Measurements from ENCODE around the gene TMCC2. TPM values are rescaled to one million over a fixed set of nuclear protein-coding genes. Genes with fewer than 3 reads are reported as not detected.
A peak's percentile ranks its signal among the peaks of the same experiment; 100 is the strongest.

Gene TMCC2
- total RNA-seq, 1 donor from 2014 or later = 0.53 TPM

DNA sequence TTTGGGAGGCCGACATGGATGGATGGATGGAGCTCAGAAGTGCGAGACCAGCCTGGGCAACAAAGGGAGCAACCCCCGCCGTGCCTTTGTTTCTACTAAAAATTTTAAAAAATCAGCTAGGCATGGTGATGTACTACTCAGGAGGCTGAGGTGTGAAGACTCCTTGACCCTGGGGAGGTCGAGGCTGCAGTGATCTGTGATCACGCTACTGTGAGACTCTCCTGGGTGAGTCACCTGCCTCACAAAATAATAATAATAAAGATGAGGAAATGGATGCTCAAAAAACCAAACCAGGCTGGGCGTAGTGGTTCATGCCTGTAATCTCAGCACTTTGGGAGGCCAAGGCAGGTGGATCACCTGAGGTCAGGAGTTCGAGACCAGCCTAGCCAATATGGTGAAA is 35.5 kb upstream of the TMCC2 start:
- Histone ChIP-seq H3K27me3 (ENCODE audit: control insufficient read depth, insufficient read depth, low read length) (no peaks in the 10 kb centered on the region), H3K4me3 (ENCODE audit: low read depth, low read length) (no peak overlapping the region), H3K36me3 (ENCODE audit: control insufficient read depth, insufficient read depth, low read length) (peaks cover 2% of the 10 kb centered on the region)
- DNase-seq (ENCODE audit: low read depth) = no peak
- TF ChIP-seq, protein P1, sequence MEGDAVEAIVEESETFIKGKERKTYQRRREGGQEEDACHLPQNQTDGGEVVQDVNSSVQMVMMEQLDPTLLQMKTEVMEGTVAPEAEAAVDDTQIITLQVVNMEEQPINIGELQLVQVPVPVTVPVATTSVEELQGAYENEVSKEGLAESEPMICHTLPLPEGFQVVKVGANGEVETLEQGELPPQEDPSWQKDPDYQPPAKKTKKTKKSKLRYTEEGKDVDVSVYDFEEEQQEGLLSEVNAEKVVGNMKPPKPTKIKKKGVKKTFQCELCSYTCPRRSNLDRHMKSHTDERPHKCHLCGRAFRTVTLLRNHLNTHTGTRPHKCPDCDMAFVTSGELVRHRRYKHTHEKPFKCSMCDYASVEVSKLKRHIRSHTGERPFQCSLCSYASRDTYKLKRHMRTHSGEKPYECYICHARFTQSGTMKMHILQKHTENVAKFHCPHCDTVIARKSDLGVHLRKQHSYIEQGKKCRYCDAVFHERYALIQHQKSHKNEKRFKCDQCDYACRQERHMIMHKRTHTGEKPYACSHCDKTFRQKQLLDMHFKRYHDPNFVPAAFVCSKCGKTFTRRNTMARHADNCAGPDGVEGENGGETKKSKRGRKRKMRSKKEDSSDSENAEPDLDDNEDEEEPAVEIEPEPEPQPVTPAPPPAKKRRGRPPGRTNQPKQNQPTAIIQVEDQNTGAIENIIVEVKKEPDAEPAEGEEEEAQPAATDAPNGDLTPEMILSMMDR (IDR thresholded peaks at IDR 0.05; ENCODE audit: insufficient read depth, low read length, severe bottlenecking) = no peak
- FAIRE-seq = no peak

DNA sequence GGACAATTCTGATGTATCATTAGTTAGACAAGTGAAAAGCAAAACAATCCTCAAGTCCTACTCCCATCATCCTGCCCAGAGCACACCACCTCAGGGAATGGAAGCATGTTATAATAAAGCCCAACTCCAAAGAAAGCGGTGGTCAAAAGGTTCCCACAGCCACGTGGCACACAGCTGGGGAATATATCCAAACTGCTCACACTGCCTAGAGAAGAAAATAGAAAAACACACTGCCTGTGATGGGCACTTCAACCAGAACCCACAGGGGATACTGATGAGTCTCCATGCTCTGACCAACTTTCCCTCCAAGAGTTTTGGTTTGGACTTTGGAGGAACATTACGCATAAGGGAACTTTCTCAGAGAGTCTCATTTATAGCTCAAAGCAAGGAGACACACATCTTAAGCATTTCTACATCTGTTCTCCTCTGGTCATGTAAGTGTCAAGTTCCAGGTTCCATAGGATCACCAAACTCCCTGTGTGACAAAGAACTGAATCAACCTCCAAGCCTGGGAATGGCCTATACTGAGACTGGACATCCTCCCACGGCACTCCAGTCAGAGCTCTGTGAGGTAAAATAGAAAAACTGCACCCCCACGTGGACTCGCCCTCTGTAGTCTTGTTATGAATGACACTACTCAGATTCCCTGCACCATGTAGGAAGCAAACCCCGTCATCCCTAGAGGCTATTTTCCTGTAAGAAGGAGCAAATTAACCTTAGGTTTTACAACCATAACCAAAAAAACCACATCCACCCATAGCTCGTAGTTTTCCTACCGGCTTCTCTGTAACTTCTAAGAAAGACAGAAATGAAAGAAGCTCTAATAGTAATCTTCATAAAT is 28.4 kb upstream of the TMCC2 start:
- H3K27me3 ChIP-seq (ENCODE audit: control insufficient read depth, insufficient read depth, low read length) = no peaks in the 10 kb centered on the region
- H3K4me3 ChIP-seq (ENCODE audit: low read depth, low read length) = no peak overlapping the region
- FAIRE-seq (no peak), DNase-seq (ENCODE audit: low read depth) (no peak)
- H3K36me3 ChIP-seq (ENCODE audit: control insufficient read depth, insufficient read depth, low read length) = no peaks in the 10 kb centered on the region
- TF ChIP-seq, protein P1 (IDR thresholded peaks at IDR 0.05; ENCODE audit: insufficient read depth, low read length, severe bottlenecking) = no peak

DNA sequence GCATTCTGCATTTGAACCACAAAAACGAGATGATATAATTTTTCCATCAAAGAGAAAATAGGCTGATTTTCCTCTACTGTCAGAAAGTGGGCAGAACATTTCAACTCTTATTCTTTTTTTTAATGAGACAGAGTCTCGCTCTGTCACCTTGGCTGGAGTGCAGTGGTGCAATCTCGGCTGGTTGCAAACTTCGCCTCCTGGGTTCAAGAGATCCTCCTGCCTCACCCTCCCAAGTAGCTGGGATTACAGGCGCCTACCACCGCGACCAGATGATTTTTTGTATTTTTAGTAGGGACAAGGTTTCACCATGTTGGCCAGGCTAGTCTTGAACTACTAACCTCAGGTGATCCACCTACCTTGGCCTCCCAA is 27.8 kb upstream of the TMCC2 start:
- TF ChIP-seq, protein P1 (IDR thresholded peaks at IDR 0.05; ENCODE audit: insufficient read depth, low read length, severe bottlenecking) = no peak
- no peaks in the 10 kb centered on the region for H3K27me3 ChIP-seq (ENCODE audit: control insufficient read depth, insufficient read depth, low read length)
- no peaks in the 10 kb centered on the region for H3K36me3 ChIP-seq (ENCODE audit: control insufficient read depth, insufficient read depth, low read length)
- no peak for DNase-seq (ENCODE audit: low read depth)
- no peak for FAIRE-seq
- no peak overlapping the region for H3K4me3 ChIP-seq (ENCODE audit: low read depth, low read length)

DNA sequence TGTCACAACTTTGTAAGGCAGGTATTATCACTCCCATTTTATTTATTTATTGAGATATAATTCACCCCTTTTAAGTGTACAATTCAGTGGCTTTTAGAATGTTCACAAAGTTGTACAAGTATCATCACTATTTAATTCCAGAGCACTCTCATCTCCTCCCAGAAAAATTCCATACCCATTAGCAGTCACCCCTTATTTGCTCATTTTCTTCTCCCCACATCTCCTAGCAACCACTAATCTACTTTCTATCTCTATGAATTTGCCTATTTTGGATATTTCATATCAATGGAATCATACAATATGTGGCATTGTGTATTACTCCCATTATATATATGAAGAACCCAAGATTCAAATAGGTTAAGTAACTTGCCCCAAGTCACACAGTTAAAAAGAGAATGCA is 23.2 kb upstream of the TMCC2 start:
- Histone ChIP-seq H3K4me3 (ENCODE audit: low read depth, low read length) (no peak overlapping the region), H3K27me3 (ENCODE audit: control insufficient read depth, insufficient read depth, low read length) (no peaks in the 10 kb centered on the region), H3K36me3 (ENCODE audit: control insufficient read depth, insufficient read depth, low read length) (no peaks in the 10 kb centered on the region)
- TF ChIP-seq, protein P1 (IDR thresholded peaks at IDR 0.05; ENCODE audit: insufficient read depth, low read length, severe bottlenecking) = no peak
- DNase-seq (ENCODE audit: low read depth) = peak; percentile 21
- FAIRE-seq = no peak

DNA sequence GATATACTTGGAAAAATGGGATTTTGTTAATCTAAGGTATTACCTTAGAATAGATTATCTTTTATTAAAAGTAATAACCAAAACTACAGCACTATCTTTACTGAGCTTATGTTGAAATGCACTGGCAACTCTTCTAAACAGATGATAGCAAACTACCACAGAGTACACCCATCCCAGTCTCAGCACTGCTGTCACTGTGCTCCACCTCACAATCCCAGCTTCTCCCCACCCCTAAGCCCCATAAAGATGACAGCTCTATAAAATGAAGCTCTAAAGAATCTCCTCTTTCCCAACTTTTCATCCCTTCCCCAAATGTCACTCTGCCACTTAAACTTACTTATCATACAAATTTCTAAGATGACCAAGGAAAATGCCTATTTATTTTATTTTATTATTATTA is 22.7 kb upstream of the TMCC2 start:
- Histone ChIP-seq H3K4me3 (ENCODE audit: low read depth, low read length) (no peak overlapping the region), H3K27me3 (ENCODE audit: control insufficient read depth, insufficient read depth, low read length) (no peaks in the 10 kb centered on the region), H3K36me3 (ENCODE audit: control insufficient read depth, insufficient read depth, low read length) (no peaks in the 10 kb centered on the region)
- no peak for FAIRE-seq
- TF ChIP-seq, protein P1 (IDR thresholded peaks at IDR 0.05; ENCODE audit: insufficient read depth, low read length, severe bottlenecking) = no peak
- DNase-seq (ENCODE audit: low read depth) = no peak

DNA sequence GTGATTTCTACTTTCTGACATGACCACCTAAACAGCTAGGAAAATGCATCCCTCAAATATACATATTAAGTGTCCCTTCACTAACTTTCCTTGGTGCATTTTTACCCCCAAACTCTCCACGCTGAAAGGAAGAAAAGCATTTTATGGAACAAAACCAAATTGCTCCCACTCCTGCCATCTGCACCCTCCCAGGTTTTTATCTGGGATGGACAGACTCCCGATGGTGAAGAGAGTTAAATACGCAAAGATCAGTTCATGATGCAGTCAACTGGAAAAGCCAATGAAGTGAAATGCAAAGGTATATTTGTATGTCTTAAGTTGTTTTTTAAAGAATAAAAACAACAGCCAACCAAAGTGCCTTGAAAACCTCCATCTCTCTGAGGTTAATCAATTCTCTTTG is 18.9 kb upstream of the TMCC2 start:
- Histone ChIP-seq H3K36me3 (ENCODE audit: control insufficient read depth, insufficient read depth, low read length) (no peaks in the 10 kb centered on the region), H3K27me3 (ENCODE audit: control insufficient read depth, insufficient read depth, low read length) (no peaks in the 10 kb centered on the region), H3K4me3 (ENCODE audit: low read depth, low read length) (no peak overlapping the region)
- TF ChIP-seq, protein P1 (IDR thresholded peaks at IDR 0.05; ENCODE audit: insufficient read depth, low read length, severe bottlenecking) = no peak
- DNase-seq (ENCODE audit: low read depth) = no peak
- FAIRE-seq = no peak
